ENCODE results near the gene OR10P1. TPM values are rescaled to one million over a fixed set of nuclear protein-coding genes. Genes with fewer than 3 reads are reported as not detected.

OR10P1 gene
- not detected in 2 replicates for total RNA-seq

GRCh38 chr12:55636853-55637252, at the start of gene OR10P1:
Gene OR10P1, plus strand, starts transcription at chr12:55636892. Its CDS starts 0 bp downstream, at chr12:55636892.

Small RNAs within 50 kb of the gene (small RNA-seq; reads per million reads assigned to genes)
- gene AC009779.5 (ENCODE audit: low replicate concordance): not detected

Other genes starting within 250 kb of the OR10P1 start
- not detected in 2 replicates for gene OR6C65, start 236.4 kb upstream of the OR10P1 start, total RNA-seq
- gene OR6C76, start 210.6 kb upstream of the OR10P1 start, total RNA-seq: not detected in 2 replicates
- not detected in 2 replicates for gene OR6C2, start 192.8 kb upstream of the OR10P1 start, total RNA-seq
- not detected in 2 replicates for gene OR6C70, start 166.8 kb upstream of the OR10P1 start, total RNA-seq
- gene OR6C68, start 144.5 kb upstream of the OR10P1 start, total RNA-seq: not detected in 2 replicates
- not detected in 2 replicates for gene OR6C4, start 87.3 kb upstream of the OR10P1 start, total RNA-seq
- gene OR2AP1, start 64.4 kb upstream of the OR10P1 start, total RNA-seq: not detected in 2 replicates
- gene ITGA7, start 71.0 kb downstream of the OR10P1 start, total RNA-seq: under 0.01 and 0.14 TPM in 2 replicates
- 55.7 and 100 TPM in 2 replicates for gene BLOC1S1, start 79.2 kb downstream of the OR10P1 start, total RNA-seq
- gene RDH5, start 83.5 kb downstream of the OR10P1 start, total RNA-seq: 0.66 and 6.2 TPM in 2 replicates
- gene CD63, start 92.1 kb downstream of the OR10P1 start, total RNA-seq: 942 and 1,516 TPM in 2 replicates
- 5.3 and 10.6 TPM in 2 replicates for gene GDF11, start 106.2 kb downstream of the OR10P1 start, total RNA-seq
- 53.3 and 65.9 TPM in 2 replicates for gene SARNP, start 180.8 kb downstream of the OR10P1 start, total RNA-seq
- 26.3 and 27.8 TPM in 2 replicates for gene ORMDL2, start 181.1 kb downstream of the OR10P1 start, total RNA-seq
- gene DNAJC14, start 192.7 kb downstream of the OR10P1 start, total RNA-seq: 35.2 and 56.0 TPM in 2 replicates
- 9.0 and 11.2 TPM in 2 replicates for gene MMP19, start 206.0 kb downstream of the OR10P1 start, total RNA-seq